GM21528 (cell line): Measurements from ENCODE around the gene AHRR.

Experiments used
- ATAC-seq: cut with Tn5 transposase; IDR thresholded peaks from one replicate; pipeline ENCODE4 v1.9.1; 2021; ENCODE audit warnings: mild to moderate bottlenecking, moderate library complexity; ENCODE audit not compliant: unreplicated experiment, low FRiP score

AHRR gene

DNA sequence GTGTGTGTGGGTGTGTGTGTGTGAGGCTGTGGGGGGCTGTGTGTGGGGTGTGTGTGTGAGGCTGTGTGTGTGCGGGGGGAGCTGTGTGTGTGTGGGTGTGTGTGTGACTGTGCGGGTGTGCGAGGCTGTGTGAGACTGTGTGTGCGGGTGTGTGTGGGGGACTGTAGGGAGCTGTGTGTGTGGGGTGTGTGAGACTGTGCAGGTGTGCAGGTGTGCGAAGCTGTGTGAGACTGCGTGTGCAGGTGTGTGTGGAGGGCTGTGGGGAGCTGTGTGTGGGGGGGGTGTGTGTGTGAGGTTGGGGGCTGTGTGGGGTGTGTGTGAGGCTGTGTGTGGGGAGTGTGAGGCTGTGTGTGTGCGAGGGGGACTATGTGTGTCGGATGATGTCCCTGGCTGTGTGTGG, 23.2 kb downstream of the AHRR start:
- ATAC-seq: no peak

DNA sequence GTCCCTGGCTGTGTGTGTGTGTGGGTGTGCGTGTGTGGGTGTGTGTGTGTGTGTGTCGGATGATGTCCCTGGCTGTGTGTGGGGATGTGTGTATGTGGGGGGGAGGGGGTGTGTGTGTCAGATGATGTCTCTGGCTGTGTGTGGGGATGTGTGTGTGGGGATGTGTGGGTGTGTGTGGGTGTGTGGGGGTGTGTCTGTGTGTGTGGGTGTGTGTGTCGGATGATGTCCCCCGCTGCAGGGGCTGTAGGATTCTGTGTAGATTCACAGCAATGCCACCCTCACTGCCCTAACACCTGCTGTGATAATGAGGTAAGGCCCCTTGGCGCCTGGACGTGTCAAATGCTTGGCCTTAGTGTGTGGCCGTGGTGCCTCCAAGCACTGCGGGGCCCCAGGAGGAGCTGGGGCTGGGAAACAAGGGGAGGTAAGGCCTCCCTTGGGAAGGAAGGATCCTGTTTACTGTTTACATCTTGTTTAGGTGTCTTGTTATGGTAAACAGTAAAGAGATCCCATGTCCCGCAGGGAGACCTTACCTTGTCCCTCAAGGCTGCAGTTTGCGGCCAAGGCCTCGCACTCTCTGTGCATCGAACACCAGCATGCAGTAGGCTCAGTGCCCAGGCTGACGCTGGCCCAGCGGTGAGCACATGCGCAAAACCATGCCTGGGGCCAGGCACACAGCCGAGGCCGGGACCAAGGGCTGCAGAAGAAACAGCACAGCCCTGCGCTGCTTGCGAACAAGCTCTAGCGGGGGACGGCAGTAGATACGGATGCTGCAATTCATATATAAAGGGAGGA, 24.1 kb downstream of the AHRR start:
- ATAC-seq: no peak

DNA sequence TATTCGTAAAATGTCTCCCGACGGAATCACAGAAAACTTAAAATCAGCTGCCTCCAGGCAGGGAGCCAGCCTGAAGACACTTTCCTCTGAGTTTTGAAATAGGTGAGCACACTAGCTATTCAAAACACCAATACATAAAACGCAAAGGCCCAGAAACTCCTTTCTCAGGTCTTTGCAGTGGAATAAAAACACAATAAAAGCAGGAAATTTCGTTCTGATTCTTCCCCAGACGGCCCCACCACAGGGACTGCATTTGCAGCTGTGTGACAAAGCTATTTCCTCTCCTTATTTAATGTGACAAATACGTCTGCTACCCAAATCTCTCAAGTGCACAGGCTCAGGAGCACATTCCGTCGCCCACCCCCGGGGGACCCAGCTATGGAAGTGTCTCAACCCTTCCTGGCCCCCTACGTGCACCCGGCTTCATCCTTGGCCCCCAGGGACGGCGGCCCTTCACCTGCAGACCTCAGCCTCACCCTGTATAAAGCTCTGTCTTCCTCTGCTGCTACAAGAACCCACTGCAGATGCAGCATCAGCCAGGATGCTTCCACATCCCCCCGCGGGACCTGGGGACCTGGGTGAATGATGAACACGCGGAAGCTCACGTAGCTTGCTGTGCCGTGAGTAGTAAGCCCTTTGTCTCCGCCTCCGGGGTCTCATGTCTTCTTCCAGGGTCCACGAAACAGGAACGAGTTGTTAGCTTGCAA, 24.9 kb downstream of the AHRR start:
- no peak for ATAC-seq

DNA sequence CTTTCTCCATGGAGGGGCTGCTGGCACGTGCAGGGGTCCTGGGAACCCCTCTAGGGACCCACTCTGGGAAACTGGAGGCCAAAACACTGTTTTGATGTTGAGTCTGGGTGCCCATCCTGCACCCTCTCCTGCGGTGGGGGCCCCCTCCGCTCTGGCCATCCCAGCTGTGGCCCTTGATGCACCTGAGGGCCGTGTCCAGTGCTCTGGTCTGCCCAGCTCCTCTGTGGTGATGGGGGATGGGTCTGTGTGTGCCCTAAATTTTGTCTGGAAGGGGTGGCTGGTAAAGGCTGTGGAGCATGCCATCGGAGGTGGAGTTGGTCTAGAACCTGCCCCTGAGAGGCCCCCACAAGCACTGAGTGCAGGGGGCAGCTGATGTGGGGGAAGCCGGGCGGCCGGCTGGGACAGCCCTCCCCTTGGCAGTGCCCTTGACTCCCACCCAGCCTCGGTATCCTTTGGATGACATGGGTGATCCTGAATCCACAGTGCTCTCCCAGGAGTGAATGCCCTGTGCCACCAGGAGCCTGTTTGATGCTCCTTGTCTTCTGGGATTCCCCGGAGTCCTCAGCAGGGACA, 26.3 kb downstream of the AHRR start:
- no peak for ATAC-seq

DNA sequence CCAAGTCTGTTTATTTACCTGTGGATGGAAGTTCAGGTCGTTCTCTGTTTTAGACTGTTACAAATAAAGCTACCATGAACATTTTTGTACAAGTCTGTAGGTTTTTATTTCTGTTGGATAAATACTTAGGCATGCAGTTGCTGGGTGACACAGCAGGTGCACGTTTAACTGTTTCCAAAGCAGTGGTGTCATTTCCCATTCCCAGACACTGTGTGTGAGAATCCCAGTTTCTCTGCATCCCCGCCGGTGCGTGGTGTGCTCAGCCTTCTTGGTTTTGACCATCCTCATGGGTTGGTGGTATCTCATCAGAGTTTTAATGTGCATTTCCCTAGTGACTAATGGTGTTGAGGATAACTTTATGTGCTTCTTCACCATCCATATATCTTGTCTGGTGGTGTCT, 27.2 kb downstream of the AHRR start:
- ATAC-seq: no peak

DNA sequence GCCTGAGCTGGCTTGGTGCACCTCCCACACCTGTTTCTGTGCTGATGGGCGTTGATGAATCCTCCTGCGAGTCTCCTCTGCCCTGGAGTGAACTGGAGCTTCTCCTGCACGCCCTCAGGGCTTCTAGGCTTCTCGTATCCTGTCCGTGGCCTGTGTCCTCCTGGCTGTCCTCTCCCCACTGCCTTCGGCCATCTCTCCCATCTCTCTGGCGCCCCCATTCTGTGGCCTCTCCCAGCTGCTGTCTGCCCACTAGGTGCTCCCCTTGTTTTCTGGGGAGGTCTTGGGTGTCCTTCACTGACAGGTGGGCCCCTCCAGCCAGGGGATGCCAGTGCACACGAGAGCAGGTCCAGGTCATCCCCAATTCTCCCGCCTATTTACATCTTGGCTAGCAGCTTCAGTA, 28.8 kb downstream of the AHRR start:
- no peak for ATAC-seq

DNA sequence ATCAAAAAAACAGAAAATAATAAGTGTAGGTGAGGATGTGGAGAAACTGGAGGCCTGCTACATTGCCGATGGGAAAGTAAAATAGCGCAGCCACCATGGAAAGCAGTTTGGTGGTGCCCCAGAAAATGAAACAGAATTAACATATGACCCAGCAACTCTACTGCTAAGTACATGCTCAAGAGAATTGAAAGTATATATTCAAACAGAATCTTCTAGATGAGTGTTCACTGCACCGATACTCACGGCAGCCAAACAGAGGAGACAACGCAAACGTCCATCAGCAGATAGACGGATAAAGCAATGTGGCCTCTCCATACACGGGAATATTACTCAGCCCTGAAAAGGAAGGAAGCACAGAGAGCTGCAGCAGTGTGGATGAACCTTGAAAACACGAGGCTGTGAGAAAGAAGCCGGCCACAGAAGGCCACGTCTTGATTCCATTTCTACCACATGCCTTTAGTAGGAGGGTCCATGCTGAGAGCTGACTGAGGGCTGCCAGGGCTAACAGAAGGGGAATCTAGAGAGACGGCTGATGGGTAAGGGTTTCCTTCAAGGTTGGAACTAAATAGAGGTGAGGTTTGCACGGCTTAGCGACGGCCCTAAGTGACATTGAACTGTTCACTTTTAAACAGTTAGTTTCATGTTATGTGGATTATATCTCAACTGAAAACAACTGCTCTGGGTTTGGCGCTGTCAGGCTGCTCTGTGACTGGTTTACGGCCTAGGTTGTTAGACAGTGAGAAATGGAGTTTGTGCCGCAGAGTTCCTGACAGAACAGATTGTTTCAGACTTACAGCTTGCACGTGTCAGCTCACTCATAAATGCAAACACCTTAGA, 29.8 kb downstream of the AHRR start:
- ATAC-seq: no peak

DNA sequence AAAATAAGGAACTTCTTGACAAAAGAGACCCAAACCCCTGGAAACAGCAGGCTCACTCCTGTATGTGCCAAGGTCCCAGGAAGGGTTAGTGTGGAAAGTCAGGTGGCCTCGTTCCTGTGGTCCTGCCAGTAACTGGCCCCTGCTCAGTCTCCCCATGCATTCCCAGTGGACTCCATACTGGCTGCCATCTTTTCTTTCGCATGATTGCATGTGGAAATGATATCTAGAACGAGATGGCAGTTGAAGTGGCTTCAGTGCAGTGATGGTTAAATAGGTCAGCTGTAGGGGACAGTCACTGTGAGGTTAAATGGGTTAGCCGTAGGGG, 30.4 kb downstream of the AHRR start:
- no peak for ATAC-seq

DNA sequence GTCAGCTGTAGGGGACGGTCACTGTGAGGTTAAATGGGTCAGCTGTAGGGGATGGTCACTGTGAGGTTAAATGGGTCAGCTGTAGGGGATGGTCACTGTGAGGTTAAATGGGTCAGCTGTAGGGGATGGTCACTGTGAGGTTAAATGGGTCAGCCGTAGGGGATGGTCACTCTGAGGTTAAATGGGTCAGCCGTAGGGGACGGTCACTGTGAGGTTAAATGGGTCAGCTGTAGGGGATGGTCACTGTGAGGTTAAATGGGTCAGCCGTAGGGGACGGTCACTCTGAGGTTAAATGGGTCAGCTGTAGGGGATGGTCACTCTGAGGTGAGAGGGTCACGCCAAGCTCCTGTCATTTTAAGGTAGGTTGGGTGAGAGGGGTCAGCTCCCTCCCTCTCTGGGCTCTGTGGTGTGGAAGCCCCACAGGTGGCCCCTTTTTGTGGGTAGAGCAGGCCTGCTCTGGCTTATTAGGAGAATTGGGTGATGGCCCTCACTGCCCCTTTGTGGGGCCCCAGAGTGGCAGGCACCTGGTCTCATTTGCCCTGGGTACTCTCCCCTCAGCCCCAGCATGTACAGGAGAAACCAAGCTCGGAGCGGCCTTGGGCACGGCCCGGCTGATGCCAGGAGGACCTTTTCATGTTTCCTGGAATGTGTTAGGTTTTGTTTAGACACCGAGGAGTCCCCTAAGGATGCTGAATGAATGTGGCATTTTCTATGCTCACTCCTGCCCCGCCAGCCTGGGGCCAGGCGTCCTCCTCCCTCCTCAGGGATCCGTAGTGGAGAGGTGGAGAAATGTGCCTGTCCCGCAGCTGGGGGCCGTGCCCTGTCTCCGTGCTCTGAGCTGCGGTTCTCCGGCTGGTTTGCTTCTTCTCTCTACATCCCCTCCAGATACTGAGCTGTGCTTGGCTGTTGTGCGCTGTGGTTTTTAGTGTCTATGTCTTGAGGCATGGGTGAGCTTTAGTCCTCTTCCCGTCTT, 31.4 kb downstream of the AHRR start:
- ATAC-seq: no peak

DNA sequence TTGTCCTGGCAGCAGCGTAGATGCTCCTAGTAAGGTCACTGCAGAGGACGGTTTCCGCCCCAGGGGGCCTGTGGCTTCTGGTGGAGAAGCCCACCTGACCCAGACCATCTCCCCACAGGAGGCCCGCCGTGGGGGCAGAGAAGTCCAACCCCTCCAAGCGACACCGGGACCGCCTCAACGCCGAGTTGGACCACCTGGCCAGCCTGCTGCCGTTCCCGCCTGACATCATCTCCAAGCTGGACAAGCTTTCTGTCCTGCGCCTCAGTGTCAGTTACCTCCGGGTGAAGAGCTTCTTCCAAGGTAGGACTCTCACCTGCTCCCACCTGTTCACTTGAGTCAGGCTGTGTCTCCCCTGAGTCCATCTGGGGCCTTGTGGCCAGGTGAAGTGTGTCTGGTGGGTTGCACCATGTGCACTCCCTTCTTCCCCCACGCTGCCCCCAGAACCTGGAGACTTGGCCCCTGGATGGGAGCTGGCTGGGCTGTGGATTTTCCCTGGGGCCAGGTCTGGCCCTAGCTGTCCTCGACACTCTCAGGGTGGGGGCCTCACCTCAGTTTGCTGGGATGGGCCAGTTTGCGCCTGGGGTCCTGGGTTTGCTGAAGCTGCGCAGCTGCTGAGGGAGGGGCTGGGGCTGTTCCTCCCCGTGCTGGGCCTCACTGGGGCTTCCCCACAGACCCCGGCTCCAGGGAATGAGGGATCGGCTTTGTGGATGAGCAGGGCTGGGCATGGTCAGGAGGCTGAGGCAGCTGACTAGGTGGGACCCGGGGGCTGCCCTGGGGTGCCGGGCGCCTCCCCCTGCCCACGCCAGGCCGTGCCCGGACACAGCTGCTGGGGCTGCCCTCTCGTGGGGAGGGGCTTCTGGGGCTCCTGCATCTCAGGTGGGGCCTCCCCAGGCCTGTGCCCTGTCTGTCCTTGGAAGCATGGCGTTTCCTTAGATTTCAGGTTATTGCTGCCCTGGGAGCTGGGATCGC, 32.4 kb downstream of the AHRR start:
- ATAC-seq: no peak

DNA sequence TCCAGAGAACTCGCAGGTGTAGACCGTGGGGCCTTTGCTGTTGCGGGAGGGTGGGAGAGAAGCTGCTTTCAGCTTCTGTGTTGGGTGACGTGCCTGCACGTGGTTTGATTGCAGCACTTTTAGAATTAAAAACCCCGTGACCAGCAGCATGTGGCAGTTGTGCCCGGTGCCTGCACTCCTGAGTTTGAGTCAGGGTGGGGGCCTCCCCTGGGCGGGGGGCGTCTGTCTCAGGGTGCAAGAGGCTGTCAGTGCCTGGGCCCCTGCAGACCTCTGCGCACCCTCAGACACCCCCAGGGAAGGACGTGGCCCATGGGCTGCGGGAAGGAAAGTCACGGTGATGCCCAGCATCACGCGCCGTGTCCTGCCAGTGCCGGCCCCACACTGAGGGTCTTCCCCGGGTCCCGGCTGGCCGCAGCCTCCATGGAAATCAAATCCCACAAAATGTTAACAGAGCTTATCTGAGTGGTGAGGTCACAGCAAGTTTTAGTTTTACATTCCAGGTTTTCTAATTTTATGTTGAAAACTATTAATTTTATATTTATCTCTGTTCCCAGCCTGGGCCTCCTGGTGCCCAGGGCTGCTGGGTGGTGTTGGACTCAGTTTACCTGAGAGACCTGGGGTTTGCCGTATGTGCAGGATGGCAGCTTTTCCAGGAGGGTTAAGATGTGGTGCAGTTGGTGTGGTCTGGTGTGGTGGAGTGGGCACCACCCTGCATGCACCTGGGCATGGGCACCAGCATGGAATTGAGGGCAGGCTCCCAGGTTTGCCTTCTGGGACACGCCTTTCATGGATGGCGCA, 33.3 kb downstream of the AHRR start:
- no peak for ATAC-seq

DNA sequence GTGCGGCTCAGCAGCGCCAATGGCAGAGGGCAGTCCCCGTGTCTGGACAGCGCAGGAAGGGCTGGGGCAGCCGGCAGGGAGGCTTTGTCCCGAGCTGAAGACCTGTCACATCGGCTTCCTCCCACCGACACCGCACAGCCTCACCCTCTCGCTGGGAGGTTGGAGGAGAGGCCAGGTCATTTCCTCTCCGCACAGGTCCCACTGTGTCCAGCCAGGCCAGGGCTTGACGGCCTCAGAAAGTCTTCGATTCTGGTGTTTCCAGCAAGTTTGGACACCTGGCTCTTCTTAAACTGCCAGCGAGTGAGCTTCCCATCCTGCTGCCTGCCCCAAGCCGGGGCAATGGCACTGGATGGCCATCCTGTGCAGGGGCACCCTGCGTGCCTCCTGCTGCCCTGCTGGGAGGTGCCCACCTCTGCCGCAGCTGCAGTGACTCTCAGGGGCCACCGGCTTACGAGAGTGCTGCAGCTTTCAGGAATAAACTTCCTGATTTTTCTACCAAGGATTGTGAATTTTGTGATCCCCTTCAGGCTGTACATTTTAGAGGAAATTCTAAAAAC, 33.9 kb downstream of the AHRR start:
- ATAC-seq: no peak

DNA sequence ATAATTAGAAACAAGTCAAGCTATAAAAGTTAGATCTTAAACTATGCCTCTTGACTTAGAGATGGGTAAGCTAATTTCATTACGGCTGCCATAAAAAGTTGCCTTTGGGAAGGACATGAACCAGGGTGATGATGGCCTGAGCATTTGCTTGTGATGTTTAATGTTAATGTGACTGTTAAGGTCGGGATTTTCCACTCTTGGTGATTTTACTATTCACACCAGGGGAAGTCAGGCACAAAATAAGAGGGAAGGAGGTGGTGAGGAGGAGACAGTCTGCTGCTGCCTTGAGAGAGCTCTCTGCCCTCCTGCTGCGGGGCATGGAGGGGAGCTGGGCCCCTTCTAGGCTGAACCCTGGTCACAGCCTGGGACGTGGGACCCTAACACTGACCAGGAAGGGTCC, 34.4 kb downstream of the AHRR start:
- ATAC-seq: no peak

DNA sequence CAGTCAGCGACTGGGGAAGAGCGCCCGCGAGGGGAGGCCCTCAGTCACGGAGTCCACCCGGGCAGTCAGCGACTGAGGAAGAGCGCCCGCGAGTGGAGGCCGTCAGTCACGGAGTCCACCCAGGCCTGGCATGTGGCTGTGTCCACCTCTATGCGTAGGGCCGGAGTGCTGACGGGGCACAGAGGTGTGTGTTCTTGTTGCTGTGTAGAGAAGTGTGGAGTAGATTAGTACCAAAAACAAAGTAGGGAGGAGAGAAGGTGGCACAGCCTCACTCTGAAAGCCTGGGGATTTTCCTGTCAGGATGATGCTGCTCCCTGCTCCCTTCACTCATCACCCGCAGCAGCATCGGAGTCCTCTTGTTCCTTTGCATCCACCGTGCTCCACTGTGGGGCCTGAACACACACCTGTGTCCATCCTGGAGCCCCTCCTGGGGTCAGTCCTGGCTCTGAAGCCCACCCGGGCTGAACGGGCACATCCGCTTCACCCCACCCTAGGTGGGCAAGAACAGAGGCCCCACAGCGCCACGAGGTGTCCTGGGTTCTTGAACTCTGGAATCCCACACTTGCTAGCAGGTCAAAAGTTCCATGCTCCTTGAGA, 37.9 kb downstream of the AHRR start:
- ATAC-seq: no peak

DNA sequence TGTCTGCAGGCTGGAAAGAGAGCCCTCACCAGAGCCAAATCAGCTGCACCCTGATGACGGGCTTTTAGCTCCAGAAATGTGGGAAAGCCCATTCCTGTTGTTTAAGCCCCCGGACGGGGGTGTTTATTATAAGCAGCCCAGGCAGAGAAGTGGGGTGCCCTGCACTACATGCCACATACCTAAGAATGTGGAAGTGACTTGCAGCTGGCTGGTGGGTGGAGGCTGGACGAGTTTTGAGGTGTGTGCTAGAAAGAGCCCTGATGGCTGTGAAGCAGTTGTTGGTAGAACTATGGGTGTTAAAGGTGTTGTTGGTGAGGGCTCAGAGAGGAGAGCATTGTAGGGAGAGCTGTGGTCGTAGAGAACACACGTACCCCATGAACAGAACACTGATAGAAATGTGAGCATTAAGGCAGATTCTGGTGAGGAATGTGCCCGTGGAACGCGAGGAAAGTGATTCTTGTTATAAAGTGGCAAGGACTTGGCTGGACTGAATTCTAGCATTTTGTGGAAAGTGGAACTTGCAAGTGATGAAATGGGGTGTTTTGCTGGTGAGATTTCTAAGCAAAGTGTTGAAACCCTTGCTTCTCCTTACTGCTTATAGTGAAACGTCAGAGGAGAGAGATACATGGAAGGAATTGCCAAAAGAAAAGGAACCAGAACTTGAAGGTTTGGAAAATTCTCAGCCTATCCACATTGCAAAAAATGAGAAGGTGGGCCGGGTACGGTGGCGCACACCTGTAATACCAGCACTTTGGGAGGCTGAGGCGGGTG, 38.9 kb downstream of the AHRR start:
- no peak for ATAC-seq

DNA sequence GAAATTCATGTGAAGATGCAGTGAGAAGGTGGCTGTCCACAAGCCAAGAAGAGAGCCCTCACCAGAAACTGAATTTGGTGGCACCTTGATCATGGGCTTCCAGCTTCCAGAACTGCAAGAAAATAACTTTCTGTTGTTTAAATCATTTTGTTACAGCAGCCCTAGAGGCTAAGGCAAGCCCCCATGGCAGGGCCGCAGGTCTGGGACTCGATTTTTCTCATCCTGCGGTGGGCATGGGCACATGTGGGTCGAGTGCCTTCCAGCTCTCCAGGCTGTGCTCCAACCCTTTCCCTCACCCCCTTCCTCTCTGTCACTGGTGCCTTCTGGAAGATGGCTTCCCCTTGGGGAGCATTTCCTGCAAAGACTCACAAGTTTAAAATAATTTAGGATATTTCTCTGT, 40.7 kb downstream of the AHRR start:
- ATAC-seq: no peak
